Germinal center (tissue), 1 donor: ENCODE data around the gene PPP3CA.

Experiments used
- DNase-seq: peaks from one replicate; pipeline ENCODE4 v3.0.0; 2012; ENCODE audit warnings: mixed read lengths, low spot score

Gene PPP3CA

GRCh38 chr4:101331017-101331416, 16.3 kb downstream of the PPP3CA start:
- no peak for DNase-seq

GRCh38 chr4:101329592-101329991, 17.7 kb downstream of the PPP3CA start:
- no peak for DNase-seq

- DNase-seq: peak; percentile 14
Measured at GRCh38 chr4:101328063-101328602, 19.2 kb downstream of the PPP3CA start.

- no peak for DNase-seq
Measured at GRCh38 chr4:101326576-101326975, 20.8 kb downstream of the PPP3CA start.

GRCh38 chr4:101322743-101323142, 24.6 kb downstream of the PPP3CA start:
- no peak for DNase-seq

- DNase-seq: no peak
Measured at GRCh38 chr4:101321481-101322042, 25.8 kb downstream of the PPP3CA start.

- no peak for DNase-seq
Measured at GRCh38 chr4:101315786-101316185, 31.5 kb downstream of the PPP3CA start.

- DNase-seq: no peak
Measured at GRCh38 chr4:101315041-101315440, 32.3 kb downstream of the PPP3CA start.

GRCh38 chr4:101309925-101310324, 37.4 kb downstream of the PPP3CA start:
- DNase-seq: no peak

- no peak for DNase-seq
Measured at GRCh38 chr4:101307899-101308298, 39.4 kb downstream of the PPP3CA start.

- no peak for DNase-seq
Measured at GRCh38 chr4:101306764-101307615, 40.3 kb downstream of the PPP3CA start.

- DNase-seq: no peak
Measured at GRCh38 chr4:101306225-101306624, 41.1 kb downstream of the PPP3CA start.

- DNase-seq: no peak
Measured at GRCh38 chr4:101304916-101305315, 42.4 kb downstream of the PPP3CA start.

GRCh38 chr4:101299899-101300540, 47.3 kb downstream of the PPP3CA start:
- DNase-seq: no peak

GRCh38 chr4:101299021-101299420, 48.3 kb downstream of the PPP3CA start:
- DNase-seq: no peak

- no peak for DNase-seq
Measured at GRCh38 chr4:101295691-101296090, 51.6 kb downstream of the PPP3CA start.

GRCh38 chr4:101294597-101294996, 52.7 kb downstream of the PPP3CA start:
- no peak for DNase-seq

- no peak for DNase-seq
Measured at GRCh38 chr4:101292901-101293300, 54.4 kb downstream of the PPP3CA start.

- DNase-seq: no peak
Measured at GRCh38 chr4:101292214-101292613, 55.1 kb downstream of the PPP3CA start.

- no peak for DNase-seq
Measured at GRCh38 chr4:101291198-101291597, 56.1 kb downstream of the PPP3CA start.

- no peak for DNase-seq
Measured at GRCh38 chr4:101290654-101291053, 56.7 kb downstream of the PPP3CA start.

- no peak for DNase-seq
Measured at GRCh38 chr4:101289306-101289705, 58.0 kb downstream of the PPP3CA start.
